Hematopoietic multipotent progenitor cell (in vitro differentiated cells): ENCODE results near the gene GPRASP2. TPM values are rescaled to one million over a fixed set of nuclear protein-coding genes. Genes with fewer than 3 reads are reported as not detected.
"Not testable (repeated sequence)": the region's sequence is repeated elsewhere in the genome, so short reads cannot be mapped to it uniquely, and the experiment has no call there.

ENCODE experiments used
- DNase-seq, 3 donors: peaks; one replicate each; pipeline ENCODE4 v3.0.0-alpha.2; 2011 to 2015; ENCODE audit warnings: low read depth in 2 of 3, low spot score in 2 of 3
- total RNA-seq: library from RNA; depleted of rRNA; stranded (reverse); fragments of >200 nt; gene quantifications from one replicate; pipeline ENCODE4 v1.2.3, GENCODE V29; 2012

The GPRASP2 gene
- 3.8 TPM for total RNA-seq

DNA sequence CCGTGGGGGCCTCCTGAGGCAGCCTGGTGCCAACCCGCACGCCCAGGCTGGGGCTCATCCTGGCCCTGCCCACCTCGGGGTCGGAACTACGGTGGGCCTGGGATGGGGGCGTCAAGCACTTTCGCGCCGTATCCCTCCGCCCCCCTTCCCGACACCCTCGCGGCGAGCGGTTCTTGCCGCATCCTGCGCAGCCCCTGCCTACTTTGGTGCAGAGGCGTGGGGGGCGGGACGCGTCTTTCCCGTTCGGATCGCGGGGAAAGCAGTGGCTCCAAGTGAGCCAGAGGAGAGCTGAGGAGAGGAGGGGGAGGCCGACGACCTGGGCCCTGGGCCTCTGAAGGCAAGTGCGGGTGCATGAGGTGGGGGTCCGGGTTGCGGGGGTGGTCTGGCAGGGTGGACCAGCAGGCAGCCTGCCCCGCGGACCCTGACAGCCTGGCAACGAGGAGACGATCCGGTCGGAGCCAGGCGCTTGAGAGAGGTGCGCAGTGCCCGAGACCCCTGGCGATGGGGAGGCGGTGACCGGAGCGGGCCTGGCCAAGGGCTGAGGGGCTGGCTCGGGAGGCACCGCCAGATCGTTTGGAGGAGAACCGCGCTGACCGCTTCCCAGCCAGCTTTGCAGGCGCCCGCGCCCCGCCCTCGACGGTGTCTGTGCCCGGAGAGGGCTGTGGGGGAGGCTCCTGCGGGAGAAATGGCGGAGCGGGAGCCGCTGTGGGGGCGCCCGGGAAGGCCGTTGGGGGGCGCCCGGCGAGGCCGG lies at the start of gene GPRASP2:
Gene GPRASP2, plus strand, starts transcription at position 233 of the 751 bp plus-strand sequence. CDS start 2,422 bp downstream, outside the sequence.
- DNase-seq: peak in 1 of 3 donors; percentile 17

DNA sequence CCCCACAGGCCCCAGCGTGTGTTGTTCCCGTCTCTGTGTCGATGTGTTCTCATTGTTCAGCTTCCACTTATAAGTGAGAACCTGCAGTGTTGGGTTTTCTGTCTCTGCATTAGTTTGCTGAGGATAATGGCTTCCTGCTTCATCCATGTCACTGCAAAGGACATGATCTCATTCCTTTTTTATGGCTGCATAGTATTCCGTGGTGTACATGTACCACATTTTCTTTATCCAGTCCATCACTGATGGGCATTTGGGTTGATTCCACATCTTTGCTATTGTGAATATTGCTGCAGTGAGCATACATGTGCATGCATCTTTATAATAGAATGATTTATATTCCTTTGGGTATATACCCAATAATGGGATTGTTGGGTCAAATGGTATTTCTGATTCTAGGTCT lies 48.4 kb upstream of the GPRASP2 start:
- not testable (repeated sequence) for DNase-seq

DNA sequence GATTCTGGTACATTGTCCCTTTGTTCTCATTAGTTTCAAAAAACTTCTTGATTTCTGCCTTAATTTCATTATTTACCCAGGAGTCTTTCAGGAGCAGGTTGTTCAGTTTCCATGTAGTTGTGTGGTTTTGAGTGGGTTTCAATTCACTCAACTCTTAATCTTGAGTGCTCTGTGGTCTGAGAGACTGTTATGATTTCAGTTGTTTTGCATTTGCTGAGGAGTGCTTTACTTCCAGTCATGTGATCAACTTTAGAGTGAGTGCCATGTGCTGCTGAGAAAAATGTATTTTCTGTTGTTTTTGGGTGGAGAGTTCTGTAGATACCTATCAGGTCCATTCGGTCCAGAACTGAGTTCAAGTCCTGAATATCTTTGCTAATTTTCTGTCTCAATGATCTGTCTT lies 45.2 kb upstream of the GPRASP2 start:
- not testable (repeated sequence) for DNase-seq

DNA sequence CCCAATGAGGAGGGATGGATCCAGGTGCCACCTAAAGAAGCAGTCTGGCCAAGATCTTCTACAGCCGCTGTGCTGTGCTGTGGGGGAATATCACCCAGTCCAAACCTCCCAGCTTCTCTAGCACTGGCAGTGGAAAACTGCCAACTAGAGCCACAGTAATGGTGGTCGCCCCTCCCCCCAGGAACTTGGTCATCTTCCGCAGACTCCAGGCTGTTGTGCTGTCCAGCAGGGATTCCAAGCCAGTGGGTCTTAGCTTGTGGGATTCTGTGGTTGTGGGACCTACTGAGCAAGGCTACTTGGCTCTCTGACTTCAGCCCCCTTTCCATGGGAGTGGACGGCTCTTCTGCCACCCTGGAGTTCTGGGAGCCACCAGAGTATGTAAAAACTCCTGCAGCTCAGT lies 42.7 kb upstream of the GPRASP2 start:
- DNase-seq: no peak

DNA sequence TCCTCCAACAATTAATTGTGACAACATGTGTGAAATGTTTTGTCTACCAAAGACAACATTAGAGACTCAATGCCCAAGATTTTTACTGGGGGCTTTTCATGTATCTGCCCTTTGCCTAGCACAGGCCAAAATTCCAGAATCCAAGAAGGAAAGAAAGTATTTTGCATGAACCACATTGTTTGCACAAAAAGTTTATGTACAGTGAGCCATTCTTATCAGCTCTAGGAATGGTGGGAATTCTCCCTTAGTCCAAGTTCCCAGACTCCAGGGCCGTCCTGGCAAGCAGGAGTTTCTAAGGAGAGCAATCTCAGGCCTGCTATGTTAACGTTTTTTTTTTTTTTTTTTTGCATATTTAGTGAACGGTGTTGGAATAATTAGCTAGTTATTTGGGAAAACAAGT lies 39.4 kb upstream of the GPRASP2 start:
- no peak for DNase-seq

DNA sequence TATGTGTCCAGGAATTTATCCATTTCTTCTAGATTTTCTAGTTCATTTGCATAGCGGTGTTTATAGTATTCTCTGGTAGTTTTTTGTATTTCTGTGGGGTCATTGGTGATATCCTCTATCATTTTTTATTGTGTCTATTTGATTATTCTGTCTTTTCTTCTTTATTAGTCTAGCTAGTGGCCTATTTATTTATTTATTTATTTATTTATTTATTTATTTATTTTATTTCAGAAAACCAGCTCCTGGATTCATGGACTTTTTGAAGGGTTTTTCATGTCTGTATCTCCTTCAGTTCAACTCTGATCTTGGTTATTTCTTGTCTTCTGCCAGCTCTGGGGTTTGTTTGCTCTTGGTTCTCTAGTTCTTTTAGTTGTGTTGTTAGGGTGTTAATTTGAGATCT lies 34.8 kb upstream of the GPRASP2 start:
- not testable (repeated sequence) for DNase-seq

DNA sequence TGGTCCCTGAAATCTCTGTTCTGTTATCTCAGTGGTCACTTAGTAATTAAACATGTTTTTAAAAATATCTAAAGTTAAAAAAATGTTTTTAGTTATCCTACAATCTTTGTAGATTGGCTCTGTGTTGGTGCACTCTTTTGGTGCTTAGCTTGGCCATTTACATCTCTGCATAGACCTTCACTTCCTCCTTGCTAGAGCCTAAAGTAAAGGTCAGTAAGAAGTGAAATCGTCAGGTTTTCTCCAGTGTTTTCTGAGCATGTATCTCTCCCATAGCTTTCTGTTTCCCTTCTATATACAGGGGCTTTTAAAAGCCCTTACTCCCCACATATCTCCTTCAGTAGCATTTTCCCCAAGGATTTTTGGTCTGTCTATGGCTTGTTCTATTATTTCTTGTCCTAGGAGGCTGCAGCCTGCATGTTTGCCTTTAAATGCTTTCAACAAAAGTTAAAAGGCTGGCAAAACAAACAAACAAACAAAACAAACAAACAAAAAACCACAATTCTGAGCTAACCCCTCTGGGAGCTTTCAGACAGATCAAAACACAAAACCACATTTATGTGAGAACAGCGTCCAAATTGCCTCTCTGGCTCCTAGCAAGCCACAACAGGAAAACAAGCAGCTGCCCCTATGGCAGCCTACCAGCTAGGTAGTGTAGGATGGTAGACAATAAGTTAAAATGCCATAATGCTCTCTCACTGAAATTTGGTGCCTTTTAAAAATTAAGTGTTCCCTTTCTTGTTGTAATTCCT lies 27.3 kb upstream of the GPRASP2 start:
- DNase-seq: no peak

DNA sequence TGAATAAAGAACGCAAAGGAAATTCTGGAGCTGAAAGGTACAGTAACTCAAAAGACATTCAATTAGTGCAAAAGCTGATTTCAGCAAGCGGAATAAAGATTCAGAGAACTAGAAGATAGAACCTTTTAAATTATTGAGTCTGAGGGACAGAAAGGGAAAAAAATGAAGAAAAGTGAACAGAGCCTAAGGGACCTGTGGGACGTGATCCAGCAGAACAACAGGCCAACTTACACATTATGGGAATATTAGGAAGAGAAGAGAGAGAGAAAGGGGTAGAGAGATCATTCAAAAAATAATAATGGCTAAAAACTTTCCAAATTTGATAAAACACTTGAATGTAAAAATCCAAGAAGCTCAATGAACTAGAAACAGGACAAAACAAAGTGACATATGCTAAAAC lies 17.5 kb upstream of the GPRASP2 start:
- no peak for DNase-seq

DNA sequence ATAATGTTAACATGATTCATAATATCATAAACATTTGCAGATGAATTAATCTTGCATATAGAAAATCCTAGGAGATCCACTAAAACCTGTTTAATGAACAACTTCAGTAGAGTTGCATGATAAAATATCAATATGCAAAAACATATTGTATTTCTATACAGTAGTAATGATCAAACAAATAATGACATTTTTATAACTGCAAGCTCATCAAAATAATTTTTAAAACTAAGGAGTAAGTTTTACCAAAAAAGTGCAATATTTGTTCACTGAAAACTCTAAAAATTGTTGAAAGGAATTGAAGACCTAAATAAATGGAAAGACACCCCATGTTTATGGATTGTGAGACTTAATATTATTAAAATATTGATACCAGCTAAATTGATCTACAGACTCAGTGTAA lies 15.9 kb upstream of the GPRASP2 start:
- no peak for DNase-seq

DNA sequence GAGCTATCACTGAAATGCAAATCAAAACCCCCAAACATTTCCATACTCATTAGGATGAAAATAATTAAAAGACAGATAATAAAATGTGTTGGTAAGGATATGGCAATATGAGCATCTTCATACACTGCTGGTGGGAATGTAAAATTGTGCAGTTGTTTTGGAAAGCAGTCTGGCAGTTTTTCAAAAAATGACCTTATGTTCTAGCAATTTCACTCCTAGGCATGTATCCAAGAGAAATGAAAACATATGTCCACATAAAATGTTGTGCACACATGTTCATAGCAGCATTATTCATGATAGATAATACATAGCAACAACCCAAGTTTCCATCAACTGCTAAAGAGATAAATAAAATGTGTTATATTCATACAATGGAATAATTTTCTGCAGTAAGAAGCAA lies 14.8 kb upstream of the GPRASP2 start:
- DNase-seq: no peak

DNA sequence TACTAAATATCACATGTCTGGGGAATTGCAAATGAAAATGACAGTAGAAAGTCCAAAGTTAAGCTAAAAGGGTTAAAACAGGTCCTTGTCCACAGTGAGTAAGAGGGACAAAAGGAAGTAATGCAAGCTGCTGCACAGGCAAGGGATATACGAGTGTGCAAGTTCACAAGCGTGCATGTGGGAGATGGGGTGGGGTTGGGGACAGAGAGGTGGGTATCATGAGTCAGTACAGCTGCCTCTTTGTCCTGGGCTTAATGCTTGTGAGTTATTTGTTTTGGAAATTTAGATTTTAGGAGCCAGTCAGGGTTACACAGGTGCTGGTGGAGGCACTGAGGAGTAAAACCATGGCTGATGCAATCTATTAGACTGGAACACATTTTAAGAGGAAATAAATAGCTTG lies 3.3 kb upstream of the GPRASP2 start:
- DNase-seq: no peak

DNA sequence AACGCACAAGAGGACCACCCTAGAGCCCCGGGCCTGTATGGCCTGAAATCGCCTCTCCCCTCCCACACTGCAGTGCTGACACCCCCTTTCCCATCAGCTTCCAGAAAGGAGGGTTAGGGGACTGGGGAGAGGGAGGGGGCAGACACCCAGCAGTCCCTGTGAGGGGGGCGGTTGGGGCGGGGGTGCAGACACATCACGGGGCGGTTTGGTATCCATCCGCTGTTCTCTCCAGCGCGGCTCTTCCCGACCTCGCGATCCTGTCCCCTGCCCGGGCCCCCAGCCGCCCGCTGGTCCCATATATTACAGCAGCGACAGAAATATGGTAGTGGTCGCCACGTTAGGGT lies 404 bp upstream of the GPRASP2 start:
- DNase-seq: no peak

DNA sequence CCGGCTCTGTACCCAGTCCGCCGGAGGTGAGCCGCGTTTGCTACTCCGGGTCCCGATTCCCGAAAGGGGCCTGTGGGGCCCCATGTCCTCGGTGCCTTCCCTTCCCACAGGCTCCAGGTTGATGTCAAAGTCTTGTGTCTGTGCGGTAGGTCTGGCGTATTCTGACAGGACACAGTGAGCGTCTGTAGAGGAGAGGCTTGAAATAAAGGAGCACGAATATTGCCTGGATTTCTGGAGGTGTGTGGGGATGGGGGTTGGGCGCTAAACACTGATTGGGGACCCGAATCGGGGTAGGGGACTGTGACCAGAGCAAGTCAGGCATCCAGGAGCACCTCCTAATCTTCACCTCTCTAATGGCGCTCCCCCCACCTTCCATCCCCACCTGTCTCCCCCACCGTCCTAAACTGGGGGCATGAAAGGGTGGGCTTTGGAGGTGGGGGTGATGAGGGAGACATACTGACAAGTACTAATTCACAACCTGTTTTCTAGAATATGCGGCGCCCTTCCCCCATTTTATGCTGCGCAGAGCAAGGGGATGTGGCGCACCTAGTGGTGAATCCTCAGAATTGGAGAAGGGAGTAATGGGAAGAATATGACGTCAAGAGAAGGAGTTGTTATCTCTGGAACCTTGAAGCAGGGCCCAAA lies 855 bp downstream of the GPRASP2 start:
- peak in 2 of 3 donors; percentile 37 to 51 for DNase-seq

DNA sequence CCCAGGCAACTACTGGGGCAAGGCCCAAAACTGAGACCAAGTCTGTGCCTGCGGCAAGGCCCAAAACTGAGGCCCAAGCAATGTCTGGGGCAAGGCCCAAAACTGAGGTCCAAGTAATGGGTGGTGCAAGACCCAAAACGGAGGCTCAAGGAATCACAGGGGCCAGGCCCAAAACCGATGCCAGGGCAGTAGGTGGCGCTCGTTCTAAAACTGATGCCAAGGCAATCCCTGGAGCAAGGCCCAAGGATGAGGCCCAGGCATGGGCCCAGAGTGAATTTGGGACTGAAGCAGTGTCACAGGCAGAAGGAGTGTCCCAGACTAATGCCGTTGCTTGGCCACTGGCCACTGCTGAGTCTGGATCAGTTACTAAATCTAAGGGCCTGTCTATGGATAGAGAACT lies 2.7 kb downstream of the GPRASP2 start:
- no peak for DNase-seq

DNA sequence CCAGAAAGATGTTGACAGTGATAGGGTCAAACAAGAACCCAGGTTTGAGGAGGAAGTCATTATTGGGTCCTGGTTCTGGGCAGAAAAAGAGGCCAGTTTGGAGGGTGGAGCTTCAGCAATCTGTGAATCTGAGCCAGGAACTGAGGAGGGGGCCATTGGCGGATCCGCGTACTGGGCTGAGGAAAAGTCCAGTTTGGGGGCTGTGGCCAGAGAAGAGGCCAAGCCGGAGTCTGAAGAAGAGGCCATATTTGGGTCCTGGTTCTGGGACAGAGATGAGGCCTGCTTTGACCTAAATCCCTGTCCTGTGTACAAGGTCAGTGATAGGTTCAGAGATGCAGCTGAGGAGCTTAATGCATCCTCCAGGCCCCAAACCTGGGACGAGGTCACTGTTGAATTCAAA lies 3.7 kb downstream of the GPRASP2 start:
- DNase-seq: no peak

DNA sequence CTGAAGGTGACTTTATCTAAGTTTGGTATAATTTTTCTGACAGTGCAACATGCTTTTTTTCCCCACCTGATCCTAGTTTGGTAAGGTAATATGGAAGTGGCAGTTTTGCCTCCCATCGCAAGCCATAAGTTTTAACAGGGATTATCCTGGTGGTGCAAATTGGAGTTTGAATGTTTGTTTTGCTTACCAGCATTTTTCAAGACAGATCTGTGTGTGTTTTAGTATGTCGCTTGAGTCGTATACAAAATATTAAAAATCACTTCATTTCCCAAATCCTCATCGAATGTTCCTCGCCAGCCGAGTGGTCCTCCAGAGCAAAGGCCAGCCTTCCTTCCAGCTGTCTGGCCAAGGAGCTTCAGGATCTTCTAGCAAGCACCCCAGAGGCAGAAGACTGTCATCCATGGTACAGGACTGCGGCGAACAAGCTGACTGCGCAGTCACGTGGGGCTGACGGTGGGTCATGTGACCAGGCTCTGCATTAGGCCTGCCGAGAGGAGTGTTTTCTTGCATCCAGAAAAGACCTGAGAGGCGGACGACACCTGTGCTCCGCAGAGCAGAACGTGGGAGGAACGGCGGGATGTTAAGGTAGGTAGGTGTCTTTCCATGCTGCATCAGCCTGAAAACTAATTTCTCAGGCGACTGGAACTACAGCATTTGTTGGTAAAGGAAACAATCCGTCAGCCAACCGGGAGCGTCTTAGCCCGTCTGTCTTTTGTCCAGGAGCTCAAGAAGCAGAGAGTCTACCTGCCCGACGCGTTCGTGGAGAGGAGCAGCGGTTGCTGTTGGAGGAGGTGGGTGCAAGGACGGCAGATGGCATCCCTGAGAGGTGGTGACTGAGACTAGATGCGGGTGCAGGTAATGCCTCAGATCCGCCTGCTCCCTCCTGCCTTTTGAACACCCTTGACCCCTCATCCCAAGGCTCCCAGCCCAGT lies 8.3 kb downstream of the GPRASP2 start, which contains the start of gene GPRASP3:
Gene GPRASP3, plus strand, starts transcription at position 507 of the 932 bp plus-strand sequence. CDS start 28,253 bp downstream, outside the sequence.
- peak; percentile 18 to 67 (median 46) for DNase-seq

DNA sequence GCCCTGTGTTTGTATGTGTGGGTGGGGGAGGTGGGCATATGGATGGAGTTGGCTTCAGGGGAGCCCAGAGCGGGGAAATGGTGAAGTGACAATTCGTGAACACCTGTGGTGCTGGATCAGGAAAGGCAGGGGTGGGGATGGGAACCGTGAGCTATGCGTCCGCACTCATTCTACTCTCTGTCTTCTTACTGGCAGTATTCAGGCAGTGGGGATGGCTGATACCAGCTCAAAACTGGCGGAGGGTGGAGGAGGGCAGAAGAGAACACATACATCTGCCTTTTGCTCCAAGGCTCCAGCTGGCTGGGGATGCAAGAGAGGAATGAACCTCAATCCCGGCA lies 8.9 kb downstream of the GPRASP2 start:
- not testable (repeated sequence) for DNase-seq

DNA sequence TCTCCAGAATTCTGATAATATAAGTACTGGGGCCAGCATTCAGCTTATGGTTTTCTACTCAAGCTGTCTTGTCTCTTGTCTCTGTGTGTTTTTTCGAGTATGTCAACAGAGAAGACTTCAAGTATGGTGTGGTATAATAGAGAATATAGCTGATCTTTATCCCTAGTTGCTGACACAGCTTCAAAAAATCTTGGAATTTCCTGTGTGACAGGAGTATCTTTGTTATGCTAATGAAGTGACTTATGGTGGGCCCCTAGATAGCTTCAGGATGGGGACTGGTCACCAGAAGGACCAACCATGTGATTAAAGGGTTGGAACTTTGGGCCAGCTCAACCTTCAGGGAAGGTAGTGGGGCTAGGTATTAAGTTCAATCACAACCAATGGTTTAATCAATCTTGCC lies 11.2 kb downstream of the GPRASP2 start:
- no peak for DNase-seq

DNA sequence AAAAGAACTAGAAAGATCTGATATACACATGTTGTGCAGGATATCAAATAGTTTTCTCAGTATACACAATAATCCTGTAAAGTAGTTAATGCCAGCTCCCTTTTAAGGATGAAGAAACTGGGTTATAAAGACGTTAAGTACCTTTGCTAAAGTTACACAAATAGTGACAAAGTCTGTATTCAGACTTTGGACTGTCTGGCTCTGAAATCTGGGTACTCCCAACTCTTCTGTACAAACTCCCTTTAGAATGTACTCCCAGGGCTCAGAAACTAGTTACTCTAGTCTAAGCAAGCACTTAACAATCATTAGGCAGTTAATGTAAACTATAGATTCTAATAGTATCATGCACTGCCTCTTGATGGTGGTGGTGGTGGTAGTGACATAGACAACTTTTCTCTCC lies 15.5 kb downstream of the GPRASP2 start:
- DNase-seq: no peak

DNA sequence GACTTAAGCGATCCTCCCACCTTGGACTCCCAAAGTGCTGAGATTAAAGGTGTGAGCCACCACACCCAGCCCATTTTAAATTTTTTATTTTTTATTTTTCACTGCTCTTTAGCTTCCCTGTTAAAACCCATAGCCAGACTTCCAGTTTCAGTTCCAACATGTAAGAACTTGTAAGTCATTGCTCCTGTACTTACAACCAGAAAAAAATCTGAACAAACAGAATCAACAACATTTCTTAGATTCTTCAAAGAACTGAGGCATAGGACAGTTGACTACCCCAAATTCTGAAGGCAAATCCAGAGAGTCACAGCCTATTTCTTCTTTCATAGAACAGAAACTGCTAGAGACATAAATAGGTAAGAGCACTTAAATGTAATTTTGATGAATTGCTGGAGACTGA lies 16.4 kb downstream of the GPRASP2 start:
- DNase-seq: no peak

DNA sequence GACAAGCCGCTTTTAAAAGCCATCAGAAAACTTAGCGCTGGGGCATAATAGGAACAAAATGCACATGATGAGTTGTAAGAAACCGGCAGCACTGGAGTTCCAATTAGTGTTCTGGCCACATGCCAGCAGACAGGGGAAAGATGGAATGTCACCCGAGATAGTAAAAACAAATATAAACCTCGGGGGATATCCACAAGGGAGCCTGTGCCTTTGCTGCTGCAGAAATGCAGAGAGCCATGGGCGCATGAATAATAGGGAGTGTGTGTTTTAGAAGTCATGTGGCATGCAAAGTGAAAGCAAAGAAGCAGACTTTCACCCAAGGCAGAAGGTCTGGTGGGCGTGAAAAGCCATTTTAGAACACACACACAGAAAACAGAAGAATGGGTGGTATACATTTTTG lies 27.4 kb downstream of the GPRASP2 start:
- no peak for DNase-seq
